WTC11 (cell line): ENCODE measurements around the gene AKT2. TPM values are rescaled to one million over a fixed set of nuclear protein-coding genes. Genes with fewer than 3 reads are reported as not detected.

Experiments
- ATAC-seq: fragments of 200-7000 bp; cut with Tn5 transposase; 2 replicates; pipeline ENCODE4 v1.10.0; 2021; ENCODE audit warnings: mild to moderate bottlenecking, moderate library complexity
- CTCF ChIA-PET: fragments of 300-600 bp; sonication (Branson Sonifier 250); formaldehyde crosslinking; loops from one replicate; lab custom pipeline; 2021; ENCODE audit warnings: antibody characterized with exemption; lab: Charles Lee
- POLR2A ChIA-PET: fragments of 350-600 bp; sonication (Branson Sonifier 250); formaldehyde crosslinking; loops from one replicate; lab custom pipeline; 2021; ENCODE audit warnings: antibody characterized with exemption; lab: Charles Lee
- DNase-seq: peaks from one replicate; pipeline ENCODE4 v3.0.0; 2021; ENCODE audit warnings: low spot score
- H3K27ac Mint-ChIP-seq: 2 replicates; pipeline ENCODE4 v1.8.0; 2021; ENCODE audit warnings: mixed read lengths
- H3K27me3 Mint-ChIP-seq: 2 replicates; pipeline ENCODE4 v1.8.0; 2021; ENCODE audit warnings: low read depth, mild to moderate bottlenecking, moderate library complexity, mixed read lengths
- H3K36me3 Mint-ChIP-seq: 2 replicates; pipeline ENCODE4 v1.8.0; 2021; ENCODE audit warnings: mixed read lengths
- H3K4me1 Mint-ChIP-seq: 2 replicates; pipeline ENCODE4 v1.8.0; 2022; ENCODE audit warnings: mixed read lengths
- H3K4me3 Mint-ChIP-seq: 2 replicates; pipeline ENCODE4 v1.8.0; 2021; ENCODE audit warnings: mild to moderate bottlenecking, moderate library complexity, mixed read lengths
- H3K9me3 Mint-ChIP-seq: 2 replicates; pipeline ENCODE4 v1.8.0; 2021; ENCODE audit warnings: mixed read lengths
- ATF2 ChIP-seq: sonication (generic); formaldehyde crosslinking; IDR thresholded peaks from 2 replicates; pipeline ENCODE4 v1.8.1; 2022; ENCODE audit warnings: low read depth, missing genetic modification reagents, borderline replicate concordance
- EMX1 ChIP-seq: fragments of 250-450 bp; sonication (Bioruptor Pico); IDR thresholded peaks from 2 replicates; pipeline ENCODE4 v1.8.0; 2021; ENCODE audit warnings: mild to moderate bottlenecking
- ESRRA ChIP-seq: sonication (generic); formaldehyde crosslinking; IDR thresholded peaks from 2 replicates; pipeline ENCODE4 v1.8.1; 2022; ENCODE audit warnings: mild to moderate bottlenecking, missing genetic modification reagents, borderline replicate concordance
- FOXP4 ChIP-seq: sonication (generic); formaldehyde crosslinking; IDR thresholded peaks from 2 replicates; pipeline ENCODE4 v1.8.0; 2022; ENCODE audit warnings: mild to moderate bottlenecking, missing genetic modification reagents
- PREB ChIP-seq: sonication (generic); formaldehyde crosslinking; IDR thresholded peaks from 2 replicates; pipeline ENCODE4 v1.8.1; 2022; ENCODE audit warnings: mild to moderate bottlenecking, missing genetic modification reagents, moderate library complexity, borderline replicate concordance
- SMAD4 ChIP-seq: sonication (generic); formaldehyde crosslinking; IDR thresholded peaks from 2 replicates; pipeline ENCODE4 v1.8.0; 2022; ENCODE audit warnings: mild to moderate bottlenecking, missing genetic modification reagents
- SP1 ChIP-seq: sonication (generic); formaldehyde crosslinking; conservative IDR thresholded peaks from 2 replicates; pipeline ENCODE4 v1.8.1; 2022; ENCODE audit warnings: missing genetic modification reagents
- STAT6 ChIP-seq: sonication (generic); formaldehyde crosslinking; conservative IDR thresholded peaks from 2 replicates; pipeline ENCODE4 v1.8.1; 2023; ENCODE audit warnings: mild to moderate bottlenecking, low read depth, missing genetic modification reagents, moderate library complexity
- USF1 ChIP-seq: sonication (generic); formaldehyde crosslinking; IDR thresholded peaks from 2 replicates; pipeline ENCODE4 v1.8.0; 2022; ENCODE audit warnings: mild to moderate bottlenecking, missing genetic modification reagents
- ZBTB43 ChIP-seq: sonication (generic); formaldehyde crosslinking; IDR thresholded peaks from 2 replicates; pipeline ENCODE4 v1.8.1; 2023; ENCODE audit warnings: mild to moderate bottlenecking, missing genetic modification reagents
- ZMAT4 ChIP-seq: fragments of 250-450 bp; sonication (Bioruptor Pico); IDR thresholded peaks from 2 replicates; pipeline ENCODE4 v1.9.0; 2021; ENCODE audit warnings: mild to moderate bottlenecking
- ZNF219 ChIP-seq: sonication (generic); formaldehyde crosslinking; IDR thresholded peaks from 2 replicates; pipeline ENCODE4 v1.8.0; 2023; ENCODE audit warnings: missing genetic modification reagents, mild to moderate bottlenecking, borderline replicate concordance
- ZNF232 ChIP-seq: sonication (generic); formaldehyde crosslinking; IDR thresholded peaks from 2 replicates; pipeline ENCODE4 v1.8.0; 2022; ENCODE audit warnings: mild to moderate bottlenecking, missing genetic modification reagents
- ZNF263 ChIP-seq: sonication (generic); formaldehyde crosslinking; IDR thresholded peaks from 2 replicates; pipeline ENCODE4 v1.8.1; 2022; ENCODE audit warnings: low read depth, mild to moderate bottlenecking, moderate library complexity, missing genetic modification reagents
- ZNF416 ChIP-seq: fragments of 250-450 bp; sonication (Bioruptor Pico); IDR thresholded peaks from 2 replicates; pipeline ENCODE4 v1.9.0; 2021; ENCODE audit warnings: mild to moderate bottlenecking, inconsistent platforms
- ZNF423 ChIP-seq: fragments of 250-450 bp; sonication (Bioruptor Pico); IDR thresholded peaks from 2 replicates; pipeline ENCODE4 v2.1.2; 2022; ENCODE audit warnings: mild to moderate bottlenecking, moderate library complexity
- ZSCAN18 ChIP-seq: fragments of 250-450 bp; sonication (Bioruptor Pico); IDR thresholded peaks from 2 replicates; pipeline ENCODE4 v2.1.2; 2022; ENCODE audit warnings: mild to moderate bottlenecking, moderate library complexity
- total RNA-seq: library from RNA; stranded (reverse); gene quantifications from 3 replicates; pipeline ENCODE4 v1.2.3, GENCODE V29; 2021

AKT2 gene
- total RNA-seq, 1 experiment from 2014 or later: 156 TPM

GRCh38 chr19:40303765-40304164 lies 18.6 kb upstream of the AKT2 start:
- Mint-ChIP-seq H3K4me3 (no peak overlapping the region), H3K36me3 (no peaks in the 10 kb centered on the region), H3K27ac (0 out of 2 replicates have a peak overlapping the region, but pooled peaks have one; percentile 4), H3K9me3 (no peaks in the 10 kb centered on the region), H3K4me1 (peaks cover 12% of the 10 kb centered on the region), H3K27me3 (no peaks in the 10 kb centered on the region)
- ChIA-PET CTCF (interaction anchor here (0.6 to 2.1 kb wide), 8 partner anchors 16 to 237 kb away, joined by 3 to 18 read pairs (median 6); no protein-coding TSS in a partner anchor), POLR2A (no interaction called here)
- TF ChIP-seq USF1 (CRISPR knock-in tag) (no peak), ZNF423 (CRISPR knock-in tag) (no peak), SP1 (CRISPR knock-in tag) (no peak), ZMAT4 (CRISPR knock-in tag) (no peak), ESRRA (CRISPR knock-in tag) (no peak), ZNF263 (CRISPR knock-in tag) (no peak), ZSCAN18 (no peak), ZBTB43 (CRISPR knock-in tag) (no peak), ZNF416 (CRISPR knock-in tag) (no peak), STAT6 (no peak), FOXP4 (CRISPR knock-in tag) (no peak), PREB (CRISPR knock-in tag) (no peak), ZNF219 (CRISPR knock-in tag) (no peak), ZNF232 (CRISPR knock-in tag) (no peak), SMAD4 (CRISPR knock-in tag) (no peak), EMX1 (CRISPR knock-in tag) (no peak), ATF2 (CRISPR knock-in tag) (no peak)
- no peak for ATAC-seq
- DNase-seq: peak; percentile 3
